Glutamatergic neuron (in vitro differentiated cells): Measurements from ENCODE around the gene EMID1. TPM values are rescaled to one million over a fixed set of nuclear protein-coding genes. Genes with fewer than 3 reads are reported as not detected.

Source experiments
- DNase-seq: peaks from one replicate; pipeline ENCODE4 v3.0.0; 2022
- H3K27ac Mint-ChIP-seq: one replicate; pipeline ENCODE4 v1.8.0; 2020; ENCODE audit warnings: mild to moderate bottlenecking, mixed read lengths, inconsistent platforms; ENCODE audit not compliant: unreplicated experiment
- H3K27me3 Mint-ChIP-seq: one replicate; pipeline ENCODE4 v1.8.0; 2020; ENCODE audit warnings: mild to moderate bottlenecking, moderate library complexity, mixed read lengths, inconsistent platforms; ENCODE audit not compliant: unreplicated experiment
- H3K36me3 Mint-ChIP-seq: one replicate; pipeline ENCODE4 v1.8.0; 2020; ENCODE audit warnings: mild to moderate bottlenecking, mixed read lengths, inconsistent platforms; ENCODE audit not compliant: unreplicated experiment
- H3K4me1 Mint-ChIP-seq: one replicate; pipeline ENCODE4 v1.8.0; 2020; ENCODE audit warnings: mild to moderate bottlenecking, low read depth, mixed read lengths, inconsistent platforms; ENCODE audit not compliant: unreplicated experiment
- H3K4me3 Mint-ChIP-seq: one replicate; pipeline ENCODE4 v1.8.0; 2020; ENCODE audit warnings: mild to moderate bottlenecking, mixed read lengths, inconsistent platforms; ENCODE audit not compliant: unreplicated experiment
- H3K9me3 Mint-ChIP-seq: one replicate; pipeline ENCODE4 v1.8.0; 2020; ENCODE audit warnings: mild to moderate bottlenecking, moderate library complexity, mixed read lengths, inconsistent platforms; ENCODE audit not compliant: unreplicated experiment
- total RNA-seq: library from RNA; stranded (reverse); fragmentation: NEBNext Ultra II Directional; extraction: Animal tissue kit (Norgen Biotek cat#: 25700); gene quantifications from one replicate; pipeline ENCODE4 v1.2.1, GENCODE V29; 2021; ENCODE audit not compliant: unreplicated experiment
- TF ChIP-seq, protein P1 (sequence below): fragments of 200-600 bp; sonication (generic); IDR thresholded peaks from one replicate; pipeline ENCODE4 v1.5.0; 2021; ENCODE audit not compliant: partially characterized antibody, unreplicated experiment

The EMID1 gene
- total RNA-seq, 1 donor from 2014 or later, result 0.76 TPM

DNA sequence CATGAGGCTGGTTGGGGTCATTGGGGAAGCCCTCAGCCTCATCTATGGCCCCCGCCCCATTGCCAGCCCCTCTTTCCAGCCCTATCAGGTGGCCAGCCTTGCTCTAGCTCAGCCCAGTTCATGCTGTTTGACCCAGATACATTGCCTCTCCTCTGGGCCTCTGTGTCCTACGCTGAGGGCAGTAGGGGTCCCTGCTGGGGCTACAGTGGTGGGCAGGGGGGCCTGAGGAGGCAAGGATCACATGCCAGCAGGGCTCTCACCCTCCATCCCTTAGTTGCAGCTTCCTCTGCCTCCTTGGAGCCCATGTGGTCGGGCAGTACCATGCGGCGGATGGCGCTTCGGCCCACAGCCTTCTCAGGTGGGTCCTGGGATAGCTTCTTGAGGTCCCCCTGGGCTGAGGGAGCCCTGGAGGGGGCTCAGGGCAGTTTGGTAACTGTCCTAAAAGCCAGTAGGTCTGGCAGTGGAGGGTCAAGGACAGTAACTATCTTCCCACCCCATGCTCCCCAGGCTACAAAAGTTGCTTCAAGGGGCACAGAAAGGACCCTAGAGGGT, 19.2 kb downstream of the EMID1 start:
- Mint-ChIP-seq H3K27me3 (peaks cover 4% of the 10 kb centered on the region), H3K27ac (no peak overlapping the region)
- DNase-seq, result peak; percentile 7

DNA sequence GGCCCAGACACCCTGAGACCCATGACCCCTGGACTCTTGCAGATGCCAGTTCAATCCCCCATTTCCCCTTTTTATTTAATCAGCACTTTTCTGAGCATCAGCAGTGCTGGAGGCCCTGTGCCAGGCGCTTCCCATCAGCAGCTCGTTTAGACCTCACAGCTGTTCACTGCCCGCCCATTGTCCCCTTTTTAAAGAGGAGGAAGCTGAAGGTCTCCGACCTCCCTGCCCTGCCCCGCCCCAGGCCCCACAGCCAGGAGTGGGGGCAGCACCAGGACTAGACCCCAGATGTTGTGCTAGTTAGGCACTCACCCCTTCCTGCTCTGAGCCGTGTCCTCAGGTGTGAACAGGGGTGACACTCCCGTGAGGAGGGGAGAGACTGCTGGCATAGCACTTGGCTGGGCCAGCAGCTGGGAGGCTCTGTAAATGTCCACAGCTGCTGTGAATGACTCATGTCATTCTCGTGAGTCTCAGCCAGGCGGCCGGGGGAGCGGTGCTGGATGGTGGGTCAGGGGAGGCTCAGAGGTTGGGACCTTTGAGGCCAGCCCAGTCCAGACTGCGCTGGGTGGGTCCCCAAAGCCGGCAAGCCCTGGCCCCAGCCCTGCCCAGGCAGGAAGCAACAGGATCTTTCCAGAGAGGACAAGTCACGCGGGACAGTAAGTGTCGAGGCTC, 19.9 kb downstream of the EMID1 start:
- Mint-ChIP-seq H3K9me3 (peaks cover 4% of the 10 kb centered on the region), H3K36me3 (no peaks in the 10 kb centered on the region), H3K27ac (no peak overlapping the region), H3K27me3 (peaks cover 4% of the 10 kb centered on the region), H3K4me3 (no peak overlapping the region), H3K4me1 (no peaks in the 10 kb centered on the region)
- TF ChIP-seq, protein P1, sequence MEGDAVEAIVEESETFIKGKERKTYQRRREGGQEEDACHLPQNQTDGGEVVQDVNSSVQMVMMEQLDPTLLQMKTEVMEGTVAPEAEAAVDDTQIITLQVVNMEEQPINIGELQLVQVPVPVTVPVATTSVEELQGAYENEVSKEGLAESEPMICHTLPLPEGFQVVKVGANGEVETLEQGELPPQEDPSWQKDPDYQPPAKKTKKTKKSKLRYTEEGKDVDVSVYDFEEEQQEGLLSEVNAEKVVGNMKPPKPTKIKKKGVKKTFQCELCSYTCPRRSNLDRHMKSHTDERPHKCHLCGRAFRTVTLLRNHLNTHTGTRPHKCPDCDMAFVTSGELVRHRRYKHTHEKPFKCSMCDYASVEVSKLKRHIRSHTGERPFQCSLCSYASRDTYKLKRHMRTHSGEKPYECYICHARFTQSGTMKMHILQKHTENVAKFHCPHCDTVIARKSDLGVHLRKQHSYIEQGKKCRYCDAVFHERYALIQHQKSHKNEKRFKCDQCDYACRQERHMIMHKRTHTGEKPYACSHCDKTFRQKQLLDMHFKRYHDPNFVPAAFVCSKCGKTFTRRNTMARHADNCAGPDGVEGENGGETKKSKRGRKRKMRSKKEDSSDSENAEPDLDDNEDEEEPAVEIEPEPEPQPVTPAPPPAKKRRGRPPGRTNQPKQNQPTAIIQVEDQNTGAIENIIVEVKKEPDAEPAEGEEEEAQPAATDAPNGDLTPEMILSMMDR, result no peak
- peak; percentile 52 for DNase-seq

More for the DNA sequence above, 19.2 kb downstream of the EMID1 start:
- Mint-ChIP-seq H3K4me1 (no peaks in the 10 kb centered on the region), H3K9me3 (peaks cover 4% of the 10 kb centered on the region), H3K36me3 (no peaks in the 10 kb centered on the region), H3K4me3 (no peak overlapping the region)
- TF ChIP-seq, protein P1, result no peak

DNA sequence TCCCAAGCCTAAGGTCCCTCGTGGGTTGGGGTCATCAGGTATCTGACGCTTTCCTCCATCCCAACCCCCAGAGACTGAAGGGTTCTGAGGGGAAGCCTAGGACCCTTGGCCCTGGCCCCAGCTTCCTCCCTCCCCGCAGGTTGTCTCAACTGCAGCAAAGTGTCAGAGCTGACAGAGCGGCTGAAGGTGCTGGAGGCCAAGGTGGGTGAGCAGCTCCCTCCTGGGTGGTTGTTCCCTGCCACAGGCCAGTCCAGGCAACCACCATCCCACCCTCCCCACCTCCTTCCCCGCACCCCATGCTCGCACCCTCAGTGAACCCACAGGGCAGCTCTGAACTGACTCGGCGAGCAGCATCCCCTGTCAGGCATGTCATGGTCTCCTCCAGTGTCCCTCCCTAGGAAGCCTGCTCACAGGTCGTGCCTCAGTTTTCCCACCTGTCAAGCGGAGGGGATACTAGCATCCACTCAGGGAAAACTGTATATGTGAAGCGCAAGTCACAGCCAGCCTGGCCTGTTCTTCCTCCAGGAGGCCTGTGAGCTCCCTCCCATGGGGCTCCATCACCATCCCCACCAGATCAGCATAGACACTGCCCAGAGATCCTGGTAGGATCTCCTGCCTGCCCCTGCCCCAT, 20.8 kb downstream of the EMID1 start:
- no peaks in the 10 kb centered on the region for H3K4me1 Mint-ChIP-seq
- peaks cover 4% of the 10 kb centered on the region for H3K9me3 Mint-ChIP-seq
- TF ChIP-seq, protein P1, result no peak
- DNase-seq, result peak; percentile 15
- no peak overlapping the region for H3K4me3 Mint-ChIP-seq
- peaks cover 3% of the 10 kb centered on the region for H3K27me3 Mint-ChIP-seq
- H3K36me3 Mint-ChIP-seq, result no peaks in the 10 kb centered on the region
- no peak overlapping the region for H3K27ac Mint-ChIP-seq

DNA sequence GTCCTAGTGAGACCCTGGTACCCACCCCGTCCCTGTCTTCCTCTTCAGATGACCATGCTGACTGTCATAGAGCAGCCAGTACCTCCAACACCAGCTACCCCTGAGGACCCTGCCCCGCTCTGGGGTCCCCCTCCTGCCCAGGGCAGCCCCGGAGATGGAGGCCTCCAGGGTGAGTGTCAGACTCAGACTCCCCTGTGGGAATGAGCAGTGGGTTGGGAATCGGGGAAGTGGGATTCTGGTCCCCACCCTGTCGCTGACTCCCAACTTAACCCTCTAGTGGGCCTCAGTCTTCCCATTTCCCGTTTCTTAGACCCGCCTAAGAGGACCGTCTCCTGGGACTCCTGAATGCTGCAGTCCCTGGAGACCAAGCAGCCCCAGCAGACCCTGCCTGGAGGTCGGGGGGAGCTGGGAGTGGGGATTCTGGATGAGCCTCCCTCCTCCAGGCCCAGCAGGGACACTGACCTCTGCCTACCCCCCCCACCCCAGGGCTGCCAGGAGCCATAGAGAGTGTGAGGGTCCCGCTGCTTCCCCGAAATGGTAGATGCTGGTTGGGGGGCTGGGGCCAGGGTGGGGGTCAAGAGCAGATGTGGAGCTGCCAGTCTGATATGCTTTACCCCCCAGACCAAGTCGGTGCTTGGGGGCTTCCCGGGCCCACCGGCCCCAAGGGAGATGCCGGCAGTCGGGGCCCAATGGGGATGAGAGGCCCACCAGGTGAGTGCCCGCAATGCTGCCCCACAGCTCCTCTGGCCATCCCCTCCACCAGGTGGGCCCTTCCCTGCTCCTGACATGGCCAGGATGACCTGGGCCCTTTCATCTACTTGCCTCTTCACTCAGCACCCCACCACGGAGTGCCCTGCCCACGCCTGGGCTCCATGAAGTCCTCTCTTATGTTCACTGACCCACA, 25.5 kb downstream of the EMID1 start:
- peak; percentile 12 for DNase-seq
- H3K36me3 Mint-ChIP-seq, result peaks cover 5% of the 10 kb centered on the region
- no peak overlapping the region for H3K4me3 Mint-ChIP-seq
- no peaks in the 10 kb centered on the region for H3K4me1 Mint-ChIP-seq
- no peak overlapping the region for H3K27ac Mint-ChIP-seq
- peaks cover 6% of the 10 kb centered on the region for H3K9me3 Mint-ChIP-seq
- TF ChIP-seq, protein P1, result no peak
- H3K27me3 Mint-ChIP-seq, result peaks cover 9% of the 10 kb centered on the region
